Uterus (tissue), 4 donors: Measurements from ENCODE around the gene DOK3. TPM values are rescaled to one million over a fixed set of nuclear protein-coding genes. Genes with fewer than 3 reads are reported as not detected.

Experiments used
- DNase-seq, 2 donors: peaks; one replicate each; pipeline ENCODE4 v3.0.0-alpha.2; 2019 to 2020
- H3K27ac ChIP-seq, 2 donors: fragments of 200-600 bp; sonication (generic); 1 replicate in 1 of 2; 2 replicates in 1 of 2; pipeline ENCODE4 v1.5.1; 2016 to 2018
- H3K27me3 ChIP-seq, 2 donors: fragments of 200-600 bp; sonication (generic); one replicate each; pipeline ENCODE4 v1.5.1; 2018 to 2019; ENCODE audit warnings: control low read depth in 1 of 2
- H3K36me3 ChIP-seq, 2 donors: fragments of 200-600 bp; sonication (generic); one replicate each; pipeline ENCODE4 v1.5.1; 2019; ENCODE audit warnings: control low read depth in 1 of 2
- H3K4me1 ChIP-seq, 2 donors: fragments of 200-600 bp; sonication (generic); one replicate each; pipeline ENCODE4 v1.5.1; 2018 to 2019; ENCODE audit warnings: control low read depth in 1 of 2
- H3K4me3 ChIP-seq, 2 donors: fragments of 200-600 bp; sonication (generic); 1 replicate in 1 of 2; 2 replicates in 1 of 2; pipeline ENCODE4 v1.5.1; 2018 to 2019; ENCODE audit warnings: mild to moderate bottlenecking in 1 of 2
- H3K9me3 ChIP-seq, 2 donors: fragments of 200-600 bp; sonication (generic); one replicate each; pipeline ENCODE4 v1.5.1; 2019; ENCODE audit warnings: control low read depth in 1 of 2
- CTCF ChIP-seq, 4 experiments: fragments of 200-600 bp in 2 of 4; fragments of 450-650 bp in 2 of 4; sonication (generic) in 2 of 4; IDR thresholded peaks; one replicate each; pipeline ENCODE4 v1.5.1; 2016 to 2019; ENCODE audit warnings: antibody characterized with exemption in 4 of 4, mild to moderate bottlenecking in 2 of 4, moderate library complexity in 1 of 4
- POLR2A ChIP-seq, 2 donors: fragments of 450-650 bp; IDR thresholded peaks; one replicate each; pipeline ENCODE4 v1.6.1; 2016; ENCODE audit warnings: antibody characterized with exemption in 2 of 2, mild to moderate bottlenecking in 1 of 2, moderate library complexity in 1 of 2
- intact Hi-C: fragments of 100-400 bp; cut with DNase I; formaldehyde crosslinking; loops from one replicate; pipeline ENCODE4 v1.15.1; 2023; ENCODE audit warnings: low total_unique reads
- total RNA-seq, 4 donors: library from RNA; depleted of rRNA in 3 of 4; stranded (reverse); fragments of >200 nt in 3 of 4; gene quantifications; one replicate each; pipeline versions ENCODE4 v1.1.0 to v1.2.4, GENCODE V29; 2014 to 2023
- donor health status: DM: yes; HTN: yes; CAD: no.

The DOK3 gene
- total RNA-seq, 4 donors from 2014 or later, result 3.6 to 20.0 (median 7.1) TPM

GRCh38 chr5:177519463-177520235 lies 10.0 kb upstream of the DOK3 start:
- H3K4me1 ChIP-seq, result peaks cover 0 to 3% of the 10 kb centered on the region in 2 donors
- no peak overlapping the region for H3K27ac ChIP-seq
- intact Hi-C loops, result no loop called here
- H3K9me3 ChIP-seq, result no peaks in the 10 kb centered on the region
- H3K36me3 ChIP-seq, result no peaks in the 10 kb centered on the region
- no peak overlapping the region for H3K4me3 ChIP-seq
- H3K27me3 ChIP-seq, result no peaks in the 10 kb centered on the region
- no peak for TF ChIP-seq POLR2A (IDR thresholded peaks at IDR 0.05)
- no peak for TF ChIP-seq CTCF (IDR thresholded peaks at IDR 0.05)
- no peak for DNase-seq

GRCh38 chr5:177516601-177517568 lies 7.3 kb upstream of the DOK3 start, which contains the start of gene DDX41:
Gene DDX41 (minus strand): TSS chr5:177516961. CDS start chr5:177516945, 16 bp downstream.
- Histone ChIP-seq H3K4me1 (peaks cover 0 to 3% of the 10 kb centered on the region in 2 donors), H3K4me3 (peak within 1 kb of the TSS; percentile 79 to 99), H3K27ac (peak within 1 kb of the TSS; percentile 71 to 80), H3K9me3 (no peaks in the 10 kb centered on the region), H3K36me3 (no peaks in the 10 kb centered on the region), H3K27me3 (no peaks in the 10 kb centered on the region)
- DNase-seq, result peak; percentile 97
- intact Hi-C loops, result no loop called here
- peak in 1 of 4 experiments; percentile 9 for TF ChIP-seq CTCF (IDR thresholded peaks at IDR 0.05)
- peak; percentile 23 to 30 for TF ChIP-seq POLR2A (IDR thresholded peaks at IDR 0.05)

GRCh38 chr5:177515580-177515979 lies 6.0 kb upstream of the DOK3 start:
- Histone ChIP-seq H3K27me3 (no peaks in the 10 kb centered on the region), H3K9me3 (no peaks in the 10 kb centered on the region), H3K4me3 (no peak overlapping the region), H3K4me1 (peaks cover 0 to 3% of the 10 kb centered on the region in 2 donors), H3K27ac (no peak overlapping the region), H3K36me3 (no peaks in the 10 kb centered on the region)
- intact Hi-C loops, result no loop called here
- DNase-seq, result no peak
- TF ChIP-seq CTCF (IDR thresholded peaks at IDR 0.05) (no peak), POLR2A (IDR thresholded peaks at IDR 0.05) (no peak)

DNA sequence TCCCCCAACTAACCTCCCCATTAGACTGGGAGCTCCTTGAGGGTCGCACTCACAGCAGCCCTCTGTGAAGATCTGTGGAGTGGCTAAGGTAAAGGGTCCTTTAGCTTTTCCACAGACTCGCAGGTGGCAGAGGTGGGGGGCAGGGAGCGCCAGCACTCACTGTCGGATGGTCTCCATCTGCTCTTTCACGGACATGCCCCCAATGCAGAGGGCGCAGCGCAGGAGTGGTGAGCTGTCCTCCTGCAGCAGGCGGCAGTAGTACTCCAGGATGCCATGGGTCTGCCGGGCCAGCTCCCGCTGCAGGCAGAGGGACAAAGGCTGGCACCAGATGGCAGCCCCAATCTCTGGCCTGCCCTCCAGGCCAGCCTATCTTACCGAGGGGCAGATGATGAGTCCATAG lies 4.9 kb upstream of the DOK3 start:
- H3K9me3 ChIP-seq, result no peaks in the 10 kb centered on the region
- peaks cover 0 to 3% of the 10 kb centered on the region in 2 donors for H3K4me1 ChIP-seq
- no peaks in the 10 kb centered on the region for H3K27me3 ChIP-seq
- TF ChIP-seq CTCF (IDR thresholded peaks at IDR 0.05) (no peak), POLR2A (IDR thresholded peaks at IDR 0.05) (no peak)
- intact Hi-C loops, result no loop called here
- no peak overlapping the region for H3K4me3 ChIP-seq
- no peak overlapping the region for H3K27ac ChIP-seq
- no peak for DNase-seq
- H3K36me3 ChIP-seq, result no peaks in the 10 kb centered on the region
